ENCODE results near the gene EFCAB7. TPM values are rescaled to one million over a fixed set of nuclear protein-coding genes. Genes with fewer than 3 reads are reported as not detected.

EFCAB7 gene
- total and polyA plus RNA-seq, 2 of the 13 experiments (the other 11 are each of a cell fraction or from before 2014, with no cell fraction given), result 1.7 to 5.4 TPM

GRCh38 chr1:63522891-63523728, at the start of gene EFCAB7, which contains the start of gene ITGB3BP (continued):
- TF ChIP-seq ZMAT5 (CRISPR knock-in tag; IDR thresholded peaks at IDR 0.05; ENCODE audit: borderline replicate concordance, low read depth) (no peak), MLXIP (CRISPR knock-in tag; IDR thresholded peaks at IDR 0.05; ENCODE audit: borderline replicate concordance) (no peak), ZNF639 (CRISPR knock-in tag; conservative IDR thresholded peaks at IDR 0.05) (no peak; the same call in 1 of the 2 replicates), ZNF121 (CRISPR knock-in tag; IDR thresholded peaks at IDR 0.05) (no peak; the same call in 1 of the 2 replicates), ZNF737 (CRISPR knock-in tag; IDR thresholded peaks at IDR 0.05; ENCODE audit: borderline replicate concordance) (peak; percentile 25; the same call in 1 of the 2 replicates), SKIL (CRISPR knock-in tag; IDR thresholded peaks at IDR 0.05; ENCODE audit: borderline replicate concordance) (no peak), FOXJ3 (CRISPR knock-in tag; IDR thresholded peaks at IDR 0.05; ENCODE audit: borderline replicate concordance) (peak; percentile 82), REXO4 (CRISPR knock-in tag; IDR thresholded peaks at IDR 0.05; ENCODE audit: borderline replicate concordance) (no peak), ZNF460 (CRISPR knock-in tag; IDR thresholded peaks at IDR 0.05; ENCODE audit: borderline replicate concordance) (no peak; the same call in 1 of the 2 replicates), DRAP1 (CRISPR knock-in tag; IDR thresholded peaks at IDR 0.05) (peak; percentile 40; the same call in 1 of the 2 replicates), ZIK1 (CRISPR knock-in tag; IDR thresholded peaks at IDR 0.05; ENCODE audit: borderline replicate concordance, low read depth) (no peak), ZNF224 (CRISPR knock-in tag; IDR thresholded peaks at IDR 0.05) (peak; percentile 45; the same call in 1 of the 2 replicates), GABPA (IDR thresholded peaks at IDR 0.05; ENCODE audit: low read depth, low read length) (peak; percentile 87), GABPA (CRISPR knock-in tag; IDR thresholded peaks at IDR 0.05; ENCODE audit: low read depth) (peak; percentile 96), TBP (CRISPR knock-in tag; IDR thresholded peaks at IDR 0.05) (no peak), ZNF652 (CRISPR knock-in tag; IDR thresholded peaks at IDR 0.05; ENCODE audit: borderline replicate concordance, low read depth) (0 out of 2 replicates have a peak, but pooled peaks have one; percentile 9), CC2D1A (CRISPR knock-in tag; IDR thresholded peaks at IDR 0.05) (no peak), ZFP82 (CRISPR knock-in tag; IDR thresholded peaks at IDR 0.05; ENCODE audit: borderline replicate concordance) (no peak), HIC2 (CRISPR knock-in tag; IDR thresholded peaks at IDR 0.05; ENCODE audit: low read depth) (no peak)
